MM.1S (cell line): ENCODE results near the gene ARSK.

Experiments used
- CTCF ChIP-seq: fragments of 300-600 bp; sonication (generic); IDR thresholded peaks from 2 replicates; pipeline ENCODE4 v1.5.1; 2016; ENCODE audit warnings: antibody characterized with exemption, low read length, mixed read lengths
- EZH2 ChIP-seq: fragments of 300-600 bp; sonication (generic); optimal IDR thresholded peaks from 2 replicates; pipeline ENCODE3; 2017; ENCODE audit warnings: low read depth, mild to moderate bottlenecking, antibody characterized with exemption, low read length, mixed read lengths
- EZH2phosphoT487 ChIP-seq: fragments of 300-600 bp; sonication (generic); IDR thresholded peaks from 2 replicates; pipeline ENCODE4 v1.6.1; 2018; ENCODE audit warnings: antibody characterized with exemption, low read length

GRCh38 chr5:95524423-95524822, 30.5 kb upstream of the ARSK start:
- TF ChIP-seq CTCF = no peak
- no peak for TF ChIP-seq EZH2
- no peak for TF ChIP-seq EZH2phosphoT487
